Keratinocyte (primary cell): ENCODE data around the gene MAP3K10.

ENCODE experiments used
- CTCF ChIP-seq, 3 experiments: IDR thresholded peaks in 1 of 3; conservative IDR thresholded peaks in 1 of 3; optimal IDR thresholded peaks in 1 of 3; 2 replicates in 2 of 3; 3 replicates in 1 of 3; pipeline versions ENCODE3 to v1.5.1; 2011; ENCODE audit warnings: low read length in 3 of 3, mild to moderate bottlenecking in 3 of 3, moderate library complexity in 2 of 3, control low read depth in 1 of 3, inconsistent platforms in 1 of 3; ENCODE audit not compliant: insufficient read depth in 2 of 3; ENCODE audit errors: extremely low read depth in 1 of 3
- EZH2 ChIP-seq: IDR thresholded peaks from one replicate; pipeline ENCODE4 v1.6.1; 2012; ENCODE audit warnings: inconsistent platforms, mild to moderate bottlenecking, low read length, moderate library complexity

DNA sequence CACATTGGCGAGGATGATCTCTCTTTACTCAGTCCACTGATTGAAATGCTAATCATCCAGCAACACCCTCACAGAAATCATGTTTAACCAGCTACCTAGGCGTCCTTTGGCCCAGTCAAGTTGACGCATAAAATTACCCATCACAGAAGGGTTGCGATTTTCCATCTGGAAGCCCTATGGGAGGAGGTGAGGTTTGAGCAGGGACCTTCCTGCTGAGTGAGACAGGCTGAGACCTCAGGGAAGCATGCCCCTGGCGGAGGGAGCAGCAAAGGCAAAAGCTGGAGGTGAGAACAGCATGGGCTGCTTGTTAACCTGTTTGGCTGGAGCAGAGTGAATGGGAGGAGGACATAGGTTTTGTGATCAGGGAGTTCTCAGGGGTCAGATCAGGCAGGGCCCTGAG is 19.7 kb downstream of the MAP3K10 start:
- TF ChIP-seq CTCF (optimal IDR thresholded peaks at IDR 0.05 in 1 of 3, IDR thresholded peaks at IDR 0.05 in 1 of 3, conservative IDR thresholded peaks at IDR 0.05 in 1 of 3; ENCODE audit: extremely low read depth in 1 of 3, insufficient read depth in 2 of 3, low read length in 3 of 3) (no peak), EZH2 (no peak)
